GM23338 (cell line): ENCODE results near the gene TEX14. TPM values are rescaled to one million over a fixed set of nuclear protein-coding genes. Genes with fewer than 3 reads are reported as not detected.

ENCODE experiments used
- ATAC-seq: fragments of 200-7000 bp; cut with Tn5 transposase; 3 replicates; pipeline ENCODE4 v1.9.1; 2020
- DNase-seq: peaks from one replicate; pipeline ENCODE4 v3.0.0-alpha.2; 2015; ENCODE audit warnings: low spot score
- H2AFZ ChIP-seq: fragments of 200-600 bp; sonication (generic); 2 replicates; pipeline ENCODE4 v1.8.0; 2016; ENCODE audit warnings: antibody characterized with exemption, mild to moderate bottlenecking, moderate library complexity
- H3F3A ChIP-seq: fragments of 200-600 bp; sonication (generic); replicated peaks from 2 replicates; pipeline ENCODE4 v1.8.0; 2017; ENCODE audit warnings: antibody characterized with exemption, mixed run types, low read depth
- H3K27ac ChIP-seq: fragments of 200-600 bp; sonication (generic); 2 replicates; pipeline ENCODE4 v1.6.1; 2016; ENCODE audit warnings: low read depth
- H3K27me3 ChIP-seq: fragments of 200-600 bp; sonication (generic); 2 replicates; pipeline ENCODE4 v1.8.0; 2016; ENCODE audit warnings: mild to moderate bottlenecking, mixed run types, moderate library complexity; ENCODE audit not compliant: insufficient read depth
- H3K36me3 ChIP-seq: fragments of 200-600 bp; sonication (generic); 2 replicates; pipeline ENCODE4 v1.8.0; 2016; ENCODE audit warnings: mild to moderate bottlenecking; ENCODE audit not compliant: insufficient read depth
- H3K4me1 ChIP-seq: fragments of 200-600 bp; sonication (generic); 2 replicates; pipeline ENCODE4 v1.8.0; 2016; ENCODE audit warnings: mild to moderate bottlenecking, moderate library complexity; ENCODE audit not compliant: insufficient read depth
- H3K4me2 ChIP-seq: fragments of 200-600 bp; sonication (generic); 2 replicates; pipeline ENCODE4 v1.7.1; 2017; ENCODE audit warnings: mixed run types
- H3K4me3 ChIP-seq: fragments of 200-600 bp; sonication (generic); 2 replicates; pipeline ENCODE4 v1.6.1; 2016; ENCODE audit warnings: mixed run types
- H3K79me2 ChIP-seq: fragments of 200-600 bp; sonication (generic); replicated peaks from 2 replicates; pipeline ENCODE4 v1.8.0; 2017; ENCODE audit warnings: mild to moderate bottlenecking; ENCODE audit not compliant: insufficient read depth
- H3K9me2 ChIP-seq: fragments of 200-600 bp; sonication (generic); 2 replicates; pipeline ENCODE4 v1.8.0; 2017; ENCODE audit not compliant: insufficient read depth
- H4K20me1 ChIP-seq: fragments of 200-600 bp; sonication (generic); replicated peaks from 2 replicates; pipeline ENCODE4 v1.8.0; 2017; ENCODE audit warnings: mild to moderate bottlenecking; ENCODE audit not compliant: insufficient read depth
- H3K27ac Mint-ChIP-seq: 2 replicates; pipeline ENCODE4 v1.8.0; 2020; ENCODE audit warnings: inconsistent platforms, mild to moderate bottlenecking, moderate library complexity, mixed read lengths
- H3K27me3 Mint-ChIP-seq: 3 replicates; pipeline ENCODE4 v1.8.0; 2022; ENCODE audit warnings: low read depth, mild to moderate bottlenecking, moderate library complexity, mixed read lengths, inconsistent platforms; ENCODE audit not compliant: insufficient read depth, poor library complexity
- H3K36me3 Mint-ChIP-seq: 3 replicates; pipeline ENCODE4 v1.8.0; 2021; ENCODE audit warnings: low read depth, mild to moderate bottlenecking, inconsistent platforms, moderate library complexity, mixed read lengths
- H3K4me1 Mint-ChIP-seq: 3 replicates; pipeline ENCODE4 v1.8.0; 2020; ENCODE audit warnings: mild to moderate bottlenecking, inconsistent platforms, mixed read lengths
- H3K4me3 Mint-ChIP-seq: 3 replicates; pipeline ENCODE4 v1.8.0; 2021; ENCODE audit warnings: moderate library complexity, mild to moderate bottlenecking, inconsistent platforms, mixed read lengths
- H3K9me3 Mint-ChIP-seq: 3 replicates; pipeline ENCODE4 v1.8.0; 2020; ENCODE audit warnings: moderate library complexity, mild to moderate bottlenecking, inconsistent platforms, mixed read lengths
- CREB1 ChIP-seq: fragments of 250-450 bp; sonication (Bioruptor Pico); IDR thresholded peaks from 2 replicates; pipeline ENCODE4 v1.5.0; 2020; ENCODE audit warnings: low read depth, mild to moderate bottlenecking, moderate library complexity
- CTCF ChIP-seq, 2 experiments: fragments of 200-600 bp in 1 of 2; sonication (generic) in 1 of 2; conservative IDR thresholded peaks; 2 replicates each; pipeline versions ENCODE4 v1.5.1 to v1.6.1; 2016 to 2017; ENCODE audit warnings: antibody characterized with exemption in 2 of 2, low read depth in 2 of 2, mild to moderate bottlenecking in 2 of 2, moderate library complexity in 1 of 2
- ETS1 ChIP-seq: IDR thresholded peaks from 2 replicates; pipeline ENCODE4 v1.6.1; 2016; ENCODE audit warnings: antibody characterized with exemption
- EZH2 ChIP-seq: fragments of 200-600 bp; sonication (generic); IDR thresholded peaks from one replicate; pipeline ENCODE4 v1.8.0; 2017; ENCODE audit warnings: antibody characterized with exemption, mild to moderate bottlenecking, low read depth; ENCODE audit not compliant: unreplicated experiment
- JUNB ChIP-seq: IDR thresholded peaks from one replicate; pipeline ENCODE4 v1.6.1; 2016; ENCODE audit warnings: antibody characterized with exemption; ENCODE audit not compliant: unreplicated experiment
- NANOG ChIP-seq: IDR thresholded peaks from 2 replicates; pipeline ENCODE4 v1.6.1; 2016; ENCODE audit warnings: antibody characterized with exemption, borderline replicate concordance
- POLR2AphosphoS5 ChIP-seq: IDR thresholded peaks from 2 replicates; pipeline ENCODE4 v1.6.1; 2016; ENCODE audit warnings: antibody characterized with exemption, low read depth
- STAT1 ChIP-seq: IDR thresholded peaks from one replicate; pipeline ENCODE4 v1.6.1; 2016; ENCODE audit warnings: antibody characterized with exemption; ENCODE audit not compliant: unreplicated experiment
- ZNF114 ChIP-seq: fragments of 250-450 bp; sonication (Bioruptor Pico); IDR thresholded peaks from 2 replicates; pipeline ENCODE4 v1.5.0; 2020; ENCODE audit warnings: mild to moderate bottlenecking, moderate library complexity
- ZNF331 ChIP-seq: fragments of 250-450 bp; sonication (Bioruptor Pico); IDR thresholded peaks from 2 replicates; pipeline ENCODE4 v1.5.0; 2020; ENCODE audit warnings: low read depth, mild to moderate bottlenecking, moderate library complexity
- ZNF462 ChIP-seq: fragments of 250-450 bp; sonication (Bioruptor Pico); IDR thresholded peaks from 2 replicates; pipeline ENCODE4 v1.5.0; 2020; ENCODE audit warnings: mild to moderate bottlenecking, moderate library complexity
- polyA plus RNA-seq: library from polyadenylated mRNA; unstranded; fragments of >200 nt; fragmentation: Nextera tagmentation; extraction: Ambion mirVana; gene quantifications from 2 replicates; pipeline ENCODE4 v1.2.1, GENCODE V29; 2016
- total RNA-seq: library from RNA; depleted of rRNA; stranded (reverse); fragments of >200 nt; shearing (Covaris generic); gene quantifications from 2 replicates; pipeline ENCODE4 v1.2.3, GENCODE V29; 2014

Gene TEX14
- total and polyA plus RNA-seq, 2 experiments from 2014 or later, result 0.80 to 2.6 TPM

GRCh38 chr17:58614859-58615459, 76.9 kb downstream of the TEX14 start (continued):
- TF ChIP-seq CTCF (conservative IDR thresholded peaks at IDR 0.05; ENCODE audit: low read depth in 2 of 2), result no peak

GRCh38 chr17:58611331-58611730, 80.5 kb downstream of the TEX14 start:
- no peaks in the 10 kb centered on the region for H3K9me2 ChIP-seq
- no peaks in the 10 kb centered on the region for H3K4me1 ChIP-seq
- H3K9me3 Mint-ChIP-seq, result no peaks in the 10 kb centered on the region
- no peak overlapping the region for H3K4me3 Mint-ChIP-seq
- H3K4me3 ChIP-seq, result no peak overlapping the region
- H4K20me1 ChIP-seq, result no peaks in the 10 kb centered on the region
- H3K4me2 ChIP-seq, result no peak overlapping the region
- no peak overlapping the region for H3K27ac ChIP-seq
- H3K79me2 ChIP-seq, result no peaks in the 10 kb centered on the region
- ATAC-seq (no peak), DNase-seq (no peak)
- no peaks in the 10 kb centered on the region for H3K27me3 ChIP-seq
- no peaks in the 10 kb centered on the region for H3F3A ChIP-seq
- H3K27ac Mint-ChIP-seq, result no peak overlapping the region
- no peak overlapping the region for H2AFZ ChIP-seq
- H3K4me1 Mint-ChIP-seq, result peaks cover 11% of the 10 kb centered on the region
- no peaks in the 10 kb centered on the region for H3K36me3 ChIP-seq
- no peaks in the 10 kb centered on the region for H3K36me3 Mint-ChIP-seq
- peaks cover 3% of the 10 kb centered on the region for H3K27me3 Mint-ChIP-seq
- TF ChIP-seq EZH2, result no peak
- TF ChIP-seq NANOG, result no peak
- no peak for TF ChIP-seq ETS1
- no peak for TF ChIP-seq ZNF331 (CRISPR knock-in tag)
- no peak for TF ChIP-seq POLR2AphosphoS5
- TF ChIP-seq JUNB, result no peak
- TF ChIP-seq CREB1 (CRISPR knock-in tag), result no peak
- no peak for TF ChIP-seq CTCF (conservative IDR thresholded peaks at IDR 0.05; ENCODE audit: low read depth in 2 of 2)
- no peak for TF ChIP-seq ZNF462 (CRISPR knock-in tag)
- no peak for TF ChIP-seq STAT1
- TF ChIP-seq ZNF114 (CRISPR knock-in tag), result no peak
